Activated CD4-positive, alpha-beta T cell treated with anti-CD3 and anti-CD28 coated beads for 36 hours (primary cell): Measurements from ENCODE around the gene TNPO1. TPM values are rescaled to one million over a fixed set of nuclear protein-coding genes. Genes with fewer than 3 reads are reported as not detected.
A peak's percentile ranks its signal among the peaks of the same experiment; 100 is the strongest.

Experiments used
- ATAC-seq: fragments of 200-7000 bp; cut with Tn5 transposase; one replicate; pipeline ENCODE4 v1.10.0; 2021; ENCODE audit warnings: mild to moderate bottlenecking, moderate library complexity
- CTCF ChIA-PET: fragments of 350-600 bp; sonication (Branson Sonifier 250); formaldehyde crosslinking; loops from one replicate; lab custom pipeline; 2021; ENCODE audit warnings: antibody characterized with exemption; lab: Charles Lee
- POLR2A ChIA-PET: fragments of 350-600 bp; sonication (Branson Sonifier 250); formaldehyde crosslinking; loops from one replicate; lab custom pipeline; 2021; ENCODE audit warnings: antibody characterized with exemption, inconsistent platforms; lab: Charles Lee
- DNase-seq: peaks from one replicate; pipeline ENCODE4 v3.0.0-alpha.2; 2020
- H3K27ac Mint-ChIP-seq: one replicate; pipeline ENCODE4 v1.8.0; 2021; ENCODE audit warnings: mixed read lengths
- H3K27me3 Mint-ChIP-seq: one replicate; pipeline ENCODE4 v1.8.0; 2021; ENCODE audit warnings: mixed read lengths
- H3K36me3 Mint-ChIP-seq: one replicate; pipeline ENCODE4 v1.8.0; 2021; ENCODE audit warnings: low read depth, mixed read lengths
- H3K4me1 Mint-ChIP-seq: one replicate; pipeline ENCODE4 v1.8.0; 2021; ENCODE audit warnings: mixed read lengths
- H3K4me3 Mint-ChIP-seq: one replicate; pipeline ENCODE4 v1.8.0; 2021; ENCODE audit warnings: mild to moderate bottlenecking, moderate library complexity, mixed read lengths
- H3K9me3 Mint-ChIP-seq: one replicate; pipeline ENCODE4 v1.8.0; 2021; ENCODE audit warnings: low read depth, mixed read lengths
- intact Hi-C, 2 experiments: fragments of 100-400 bp; cut with DNase I in 1 of 2; cut with micrococcal nuclease in 1 of 2; formaldehyde crosslinking; loops; one replicate each; pipeline versions ENCODE4 v1.14.2 to v1.15.1; 2022 to 2024; cut with DNase I, micrococcal nuclease
- total RNA-seq, 2 experiments: library from RNA; stranded (reverse); gene quantifications; one replicate each; pipeline ENCODE4 v1.2.3, GENCODE V29; 2021

TNPO1 gene
- 100 to 1,000 TPM; 107 to 162 TPM for total RNA-seq

DNA sequence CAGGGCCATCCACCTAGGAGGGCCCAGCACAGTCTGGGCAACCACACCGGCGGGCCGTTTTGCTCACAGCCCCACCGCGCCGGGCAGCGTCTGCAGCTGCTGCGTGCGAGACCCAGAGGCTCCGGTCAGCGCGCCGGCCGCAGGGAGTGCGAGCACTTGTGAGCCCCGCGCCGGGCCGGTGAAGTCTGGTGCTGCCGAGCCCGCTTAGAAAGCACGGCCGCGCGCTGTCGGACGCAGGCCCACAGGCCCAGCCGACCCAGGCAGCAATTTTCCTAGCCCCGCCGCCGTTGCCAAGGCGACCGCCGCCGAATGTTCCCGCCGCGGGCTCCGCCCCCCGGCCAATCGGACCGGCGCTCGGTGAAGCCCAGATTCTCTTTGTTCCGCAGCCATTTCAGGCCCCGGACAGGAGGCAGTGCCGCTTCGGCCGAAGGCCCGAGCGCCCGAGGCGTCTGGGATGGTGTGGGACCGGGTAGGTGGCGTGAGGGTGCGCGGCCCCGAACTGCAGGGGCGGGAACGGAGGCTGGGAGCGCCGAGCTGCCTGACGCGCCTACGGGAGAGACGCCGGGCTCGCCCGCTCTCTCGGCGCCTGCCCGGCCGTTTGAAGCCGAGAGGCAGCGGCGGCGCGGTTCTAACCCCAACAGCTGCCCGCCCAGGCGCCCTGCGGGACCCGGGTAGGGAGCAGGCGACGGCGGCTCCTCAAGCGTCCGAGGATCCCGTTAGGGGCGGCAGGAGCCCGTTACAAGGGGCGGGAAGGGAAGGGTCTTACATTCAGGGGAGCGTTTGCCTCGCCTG lies at the start of gene TNPO1:
Gene TNPO1, plus strand, starts transcription at position 378 of the 792 bp plus-strand sequence. Its CDS starts 77 bp downstream, at position 455.
- peak; percentile 79 for ATAC-seq
- intact Hi-C loops: loop anchor here (1.0 to 10.0 kb wide), 8 partner anchors 32 to 509 kb away; no protein-coding TSS in a partner anchor
- H3K36me3 Mint-ChIP-seq: no peaks in the 10 kb centered on the region

GRCh38 chr5:72767289-72768010 lies 49.0 kb upstream of the TNPO1 start:
- H3K27ac Mint-ChIP-seq: no peak overlapping the region
- ATAC-seq: no peak
- POLR2A ChIA-PET: no interaction called here

More for the DNA sequence above, at the start of gene TNPO1:
- Mint-ChIP-seq H3K27me3 (peaks cover 14% of the 10 kb centered on the region), H3K4me3 (peak within 1 kb of the TSS; percentile 88), H3K27ac (peak within 1 kb of the TSS; percentile 85), H3K4me1 (peaks cover 14% of the 10 kb centered on the region), H3K9me3 (no peaks in the 10 kb centered on the region)
- CTCF ChIA-PET: interaction anchor here (0.8 to 4.9 kb wide), 8 partner anchors 10 to 206 kb away, joined by 3 to 53 read pairs (median 5); no protein-coding TSS in a partner anchor
- DNase-seq: peak; percentile 89
- POLR2A ChIA-PET: interaction anchor here (0.7 to 1.2 kb wide), 3 partner anchors 24 to 496 kb away, joined by 3 read pairs; partner anchors contain the start of genes MRPS27 and PTCD2

GRCh38 chr5:72770266-72770665 lies 46.2 kb upstream of the TNPO1 start:
- ChIA-PET CTCF (interaction anchor here (0.7 kb wide), 1 partner anchor 367 kb away, joined by 3 read pairs; no protein-coding TSS in a partner anchor), POLR2A (no interaction called here)
- DNase-seq: no peak
- Mint-ChIP-seq H3K36me3 (no peaks in the 10 kb centered on the region), H3K4me3 (no peak overlapping the region), H3K4me1 (no peaks in the 10 kb centered on the region), H3K27me3 (peaks cover 2% of the 10 kb centered on the region), H3K9me3 (no peaks in the 10 kb centered on the region), H3K27ac (no peak overlapping the region)
- no peak for ATAC-seq
- intact Hi-C loops: no loop called here

More at GRCh38 chr5:72767289-72768010, 49.0 kb upstream of the TNPO1 start:
- no peaks in the 10 kb centered on the region for H3K36me3 Mint-ChIP-seq
- no peaks in the 10 kb centered on the region for H3K4me1 Mint-ChIP-seq
- intact Hi-C loops: no loop called here
- no peaks in the 10 kb centered on the region for H3K9me3 Mint-ChIP-seq
- DNase-seq: no peak
- CTCF ChIA-PET: no interaction called here
- H3K27me3 Mint-ChIP-seq: peaks cover 6% of the 10 kb centered on the region
- no peak overlapping the region for H3K4me3 Mint-ChIP-seq

DNA sequence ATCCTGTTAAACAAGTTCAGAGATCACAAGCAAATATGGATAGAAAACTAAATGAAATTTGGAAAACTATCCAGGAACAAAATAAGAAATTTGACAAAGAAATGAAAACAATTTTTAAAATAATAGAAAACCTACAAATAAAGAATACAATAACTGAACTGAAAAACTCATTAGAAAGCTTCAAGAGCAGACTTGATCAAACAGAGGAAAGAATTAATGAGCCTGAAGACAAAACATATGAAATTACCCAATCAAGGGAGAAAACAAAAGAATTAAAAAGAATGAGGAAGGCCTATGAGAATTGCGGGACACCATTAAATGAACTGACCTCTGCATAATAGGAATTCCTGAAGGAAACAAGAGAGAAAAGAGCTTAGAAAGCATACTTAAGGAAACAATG lies 39.8 kb upstream of the TNPO1 start:
- H3K9me3 Mint-ChIP-seq: peaks cover 21% of the 10 kb centered on the region
- H3K27ac Mint-ChIP-seq: no peak overlapping the region
- ATAC-seq (no peak), DNase-seq (no peak)
- ChIA-PET CTCF (interaction anchor here (0.5 kb wide), 1 partner anchor 401 kb away, joined by 4 read pairs; no protein-coding TSS in a partner anchor), POLR2A (no interaction called here)
- H3K4me1 Mint-ChIP-seq: no peaks in the 10 kb centered on the region
- no peak overlapping the region for H3K4me3 Mint-ChIP-seq
- intact Hi-C loops: no loop called here
- H3K36me3 Mint-ChIP-seq: peaks cover 9% of the 10 kb centered on the region
- H3K27me3 Mint-ChIP-seq: peaks cover 20% of the 10 kb centered on the region

- H3K4me3 Mint-ChIP-seq: no peak overlapping the region
- POLR2A ChIA-PET: no interaction called here
- H3K27ac Mint-ChIP-seq: no peak overlapping the region
- DNase-seq (no peak), ATAC-seq (no peak)
- no peaks in the 10 kb centered on the region for H3K4me1 Mint-ChIP-seq
- H3K9me3 Mint-ChIP-seq: peaks cover 21% of the 10 kb centered on the region
- CTCF ChIA-PET: no interaction called here
- intact Hi-C loops: no loop called here
- H3K27me3 Mint-ChIP-seq: peaks cover 20% of the 10 kb centered on the region
- H3K36me3 Mint-ChIP-seq: peaks cover 9% of the 10 kb centered on the region
Measured at GRCh38 chr5:72779520-72779919, 36.9 kb upstream of the TNPO1 start.

DNA sequence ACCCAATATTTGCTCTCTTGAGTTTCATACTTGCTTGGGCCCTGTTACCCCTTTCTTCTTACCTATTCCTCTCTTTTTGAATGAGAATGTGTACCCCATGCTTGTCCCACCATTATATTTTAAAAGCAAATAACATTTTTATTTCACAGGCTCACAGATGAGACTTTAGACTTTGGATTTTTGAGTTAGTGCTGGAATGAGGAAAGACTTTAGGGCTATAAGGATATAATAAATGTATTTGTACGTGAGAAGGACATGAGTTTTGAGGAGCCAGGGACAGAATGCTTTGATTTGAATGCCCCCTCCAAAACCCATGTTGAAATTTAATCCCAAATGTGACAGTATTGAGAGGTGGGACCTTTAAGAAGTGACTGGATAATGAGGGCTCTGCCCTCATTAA lies 33.1 kb upstream of the TNPO1 start:
- peaks cover 8% of the 10 kb centered on the region for H3K9me3 Mint-ChIP-seq
- H3K4me1 Mint-ChIP-seq: no peaks in the 10 kb centered on the region
- ChIA-PET POLR2A (no interaction called here), CTCF (interaction anchor here (1.2 kb wide), 1 partner anchor 172 kb away, joined by 4 read pairs; no protein-coding TSS in a partner anchor)
- H3K36me3 Mint-ChIP-seq: peaks cover 5% of the 10 kb centered on the region
- DNase-seq (no peak), ATAC-seq (no peak)
- no peak overlapping the region for H3K27ac Mint-ChIP-seq
- no peak overlapping the region for H3K4me3 Mint-ChIP-seq
- intact Hi-C loops: no loop called here
- H3K27me3 Mint-ChIP-seq: peaks cover 3% of the 10 kb centered on the region

- Mint-ChIP-seq H3K9me3 (peaks cover 4% of the 10 kb centered on the region), H3K27ac (no peak overlapping the region), H3K27me3 (peaks cover 3% of the 10 kb centered on the region), H3K4me3 (no peak overlapping the region), H3K36me3 (peaks cover 4% of the 10 kb centered on the region), H3K4me1 (no peaks in the 10 kb centered on the region)
- ATAC-seq (no peak), DNase-seq (no peak)
- intact Hi-C loops: no loop called here
- ChIA-PET CTCF (interaction anchor here (1.2 kb wide), 1 partner anchor 173 kb away, joined by 4 read pairs; no protein-coding TSS in a partner anchor), POLR2A (no interaction called here)
Measured at GRCh38 chr5:72784129-72784528, 32.3 kb upstream of the TNPO1 start.

GRCh38 chr5:72785801-72786200 lies 30.7 kb upstream of the TNPO1 start:
- intact Hi-C loops: no loop called here
- H3K27me3 Mint-ChIP-seq: peaks cover 3% of the 10 kb centered on the region
- no peaks in the 10 kb centered on the region for H3K4me1 Mint-ChIP-seq
- no peaks in the 10 kb centered on the region for H3K36me3 Mint-ChIP-seq
- ATAC-seq: no peak
- ChIA-PET POLR2A (no interaction called here), CTCF (no interaction called here)
- no peak overlapping the region for H3K4me3 Mint-ChIP-seq
- H3K9me3 Mint-ChIP-seq: no peaks in the 10 kb centered on the region
- no peak for DNase-seq
- no peak overlapping the region for H3K27ac Mint-ChIP-seq

DNA sequence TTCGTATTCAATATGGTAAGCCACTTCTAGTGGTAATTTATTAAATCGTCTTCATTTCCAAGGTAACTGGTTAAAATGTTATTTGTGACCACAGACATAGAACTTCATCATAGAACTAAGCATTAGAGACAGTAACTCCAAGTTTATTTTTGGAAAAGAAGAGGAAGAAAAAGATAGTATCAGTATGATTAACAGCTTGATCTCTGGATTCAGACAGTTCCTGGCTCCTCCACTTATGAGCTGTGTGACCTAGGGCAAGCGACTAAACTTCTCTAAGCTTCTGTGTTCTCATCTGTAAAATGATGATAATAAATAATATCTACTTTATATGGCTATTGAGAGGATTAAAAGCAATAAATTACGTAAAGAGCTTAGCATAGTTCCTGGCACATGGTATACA lies 29.8 kb upstream of the TNPO1 start:
- ATAC-seq (no peak), DNase-seq (no peak)
- CTCF ChIA-PET: interaction anchor here (0.6 to 1.5 kb wide), 2 partner anchors 32 to 227 kb away, joined by 3 to 5 read pairs; no protein-coding TSS in a partner anchor
- no peak overlapping the region for H3K27ac Mint-ChIP-seq
- no peaks in the 10 kb centered on the region for H3K4me1 Mint-ChIP-seq
- POLR2A ChIA-PET: no interaction called here
- peaks cover under 1% of the 10 kb centered on the region for H3K27me3 Mint-ChIP-seq
- H3K36me3 Mint-ChIP-seq: no peaks in the 10 kb centered on the region
- H3K4me3 Mint-ChIP-seq: no peak overlapping the region
- intact Hi-C loops: no loop called here
- no peaks in the 10 kb centered on the region for H3K9me3 Mint-ChIP-seq

- no peaks in the 10 kb centered on the region for H3K36me3 Mint-ChIP-seq
- H3K27me3 Mint-ChIP-seq: peaks cover 4% of the 10 kb centered on the region
- ChIA-PET CTCF (no interaction called here), POLR2A (no interaction called here)
- intact Hi-C loops: no loop called here
- ATAC-seq (no peak), DNase-seq (no peak)
- no peaks in the 10 kb centered on the region for H3K4me1 Mint-ChIP-seq
- H3K4me3 Mint-ChIP-seq: no peak overlapping the region
- no peak overlapping the region for H3K27ac Mint-ChIP-seq
- no peaks in the 10 kb centered on the region for H3K9me3 Mint-ChIP-seq
Measured at GRCh38 chr5:72788866-72789505, 27.5 kb upstream of the TNPO1 start.

GRCh38 chr5:72790186-72790585 lies 26.3 kb upstream of the TNPO1 start:
- Mint-ChIP-seq H3K27ac (no peak overlapping the region), H3K36me3 (no peaks in the 10 kb centered on the region), H3K27me3 (peaks cover 7% of the 10 kb centered on the region), H3K4me1 (no peaks in the 10 kb centered on the region), H3K9me3 (no peaks in the 10 kb centered on the region), H3K4me3 (no peak overlapping the region)
- POLR2A ChIA-PET: no interaction called here
- ATAC-seq: no peak
- intact Hi-C loops: no loop called here
- CTCF ChIA-PET: no interaction called here
- DNase-seq: no peak
